IPS-18a (cell line): ENCODE results near the gene PTPRN2.
"Not testable (repeated sequence)": the region's sequence is repeated elsewhere in the genome, so short reads cannot be mapped to it uniquely, and the experiment has no call there.

Experiments used
- H3K27ac ChIP-seq: one replicate; pipeline ENCODE4 v1.5.1; 2013; ENCODE audit warnings: low read length
- H3K27me3 ChIP-seq: one replicate; pipeline ENCODE4 v1.6.1; 2013; ENCODE audit warnings: mild to moderate bottlenecking, low read length; ENCODE audit not compliant: control insufficient read depth, insufficient read depth
- H3K36me3 ChIP-seq: one replicate; pipeline ENCODE4 v1.6.1; 2013; ENCODE audit warnings: low read depth, low read length; ENCODE audit not compliant: control insufficient read depth
- H3K4me1 ChIP-seq: one replicate; pipeline ENCODE4 v1.6.1; 2013; ENCODE audit warnings: low read depth, low read length; ENCODE audit not compliant: control insufficient read depth
- H3K4me3 ChIP-seq: one replicate; pipeline ENCODE4 v1.5.1; 2013; ENCODE audit warnings: low read length
- H3K9ac ChIP-seq: one replicate; pipeline ENCODE4 v1.6.1; 2013; ENCODE audit warnings: mild to moderate bottlenecking, low read length, moderate library complexity
- H3K9me3 ChIP-seq: one replicate; pipeline ENCODE4 v1.6.1; 2013; ENCODE audit warnings: low read depth, low read length; ENCODE audit not compliant: control insufficient read depth

PTPRN2 gene

DNA sequence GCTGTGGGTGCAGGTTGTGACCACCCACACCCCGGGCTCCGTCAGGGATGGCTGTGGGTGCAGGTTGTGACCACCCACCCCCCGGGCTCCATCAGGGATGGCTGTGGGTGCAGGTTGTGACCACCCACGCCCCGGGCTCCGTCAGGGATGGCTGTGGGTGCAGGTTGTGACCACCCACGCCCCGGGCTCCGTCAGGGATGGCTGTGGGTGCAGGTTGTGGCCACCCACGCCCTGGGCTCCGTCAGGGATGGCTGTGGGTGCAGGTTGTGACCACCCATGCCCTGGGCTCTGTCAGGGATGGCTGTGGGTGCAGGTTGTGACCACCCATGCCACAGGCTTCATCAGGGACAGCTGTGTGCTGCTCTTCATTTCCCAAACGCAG lies 53.5 kb downstream of the PTPRN2 start:
- H3K9ac ChIP-seq, H3K36me3 ChIP-seq, H3K27me3 ChIP-seq, H3K27ac ChIP-seq, H3K9me3 ChIP-seq, H3K4me1 ChIP-seq, H3K4me3 ChIP-seq: not testable (repeated sequence)

DNA sequence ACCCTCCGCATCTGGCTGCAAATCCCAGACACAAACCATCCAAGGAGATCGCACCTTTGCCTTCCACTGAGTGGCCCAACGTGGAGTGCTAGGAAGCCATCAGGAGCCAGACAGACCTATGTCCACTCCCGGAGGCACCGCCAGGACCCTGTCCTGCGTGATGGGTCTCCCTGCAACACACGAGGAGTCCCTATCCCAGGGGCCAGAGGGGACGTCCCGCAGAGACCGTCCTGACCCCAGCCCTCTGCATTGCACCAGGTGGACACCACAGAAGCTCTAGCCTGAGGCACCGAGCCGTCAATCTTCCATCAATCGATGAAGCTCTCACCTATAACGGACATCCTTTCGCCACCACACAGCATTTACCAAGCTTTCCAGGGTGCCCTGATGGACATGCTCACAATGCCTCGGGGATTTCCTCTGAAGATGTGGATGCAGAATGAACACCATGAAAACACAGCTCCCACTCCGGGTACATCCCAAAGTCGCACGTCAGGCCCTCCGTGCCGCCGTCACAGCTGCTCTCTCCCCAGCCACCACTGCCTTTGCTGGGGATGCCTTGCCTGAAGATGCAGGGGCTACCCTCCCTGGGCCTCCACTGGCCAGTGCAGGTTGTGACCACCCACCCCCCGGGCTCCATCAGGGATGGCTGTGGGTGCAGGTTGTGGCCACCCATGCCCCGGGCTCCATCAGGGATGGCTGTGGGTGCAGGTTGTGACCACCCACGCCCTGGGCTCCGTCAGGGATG lies 54.1 kb downstream of the PTPRN2 start:
- Histone ChIP-seq H3K27me3 (no peaks in the 10 kb centered on the region), H3K36me3 (no peaks in the 10 kb centered on the region), H3K9ac (no peak overlapping the region), H3K27ac (no peak overlapping the region), H3K4me3 (no peak overlapping the region), H3K4me1 (no peaks in the 10 kb centered on the region), H3K9me3 (no peaks in the 10 kb centered on the region)

DNA sequence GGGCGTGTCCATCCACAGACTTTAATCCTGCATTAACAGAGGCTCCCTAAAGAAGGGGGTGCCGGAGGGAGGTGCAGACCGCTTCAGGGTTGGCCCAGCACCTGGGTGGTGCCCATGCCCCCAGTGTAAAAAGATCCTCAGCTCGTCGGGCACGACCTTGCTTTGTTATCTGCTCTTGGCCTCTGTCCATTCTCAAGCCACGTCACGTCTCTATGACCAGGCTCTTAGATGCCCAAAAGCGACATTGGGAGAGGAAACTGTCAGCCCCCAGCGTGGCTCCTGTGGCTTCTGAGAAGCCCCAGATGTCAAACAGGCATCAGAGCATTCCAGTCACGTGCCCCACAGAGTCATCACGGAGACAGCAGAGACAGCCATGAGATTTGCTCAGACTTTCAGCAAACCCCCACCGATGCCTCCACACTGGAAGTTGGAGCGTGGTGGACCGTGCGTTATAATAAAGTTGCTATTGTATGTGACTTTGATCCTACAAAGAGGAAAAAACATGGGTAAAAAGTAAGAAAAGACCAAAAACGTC lies 55.5 kb downstream of the PTPRN2 start:
- Histone ChIP-seq H3K9ac (no peak overlapping the region), H3K4me1 (no peaks in the 10 kb centered on the region), H3K36me3 (no peaks in the 10 kb centered on the region), H3K9me3 (no peaks in the 10 kb centered on the region), H3K27me3 (no peaks in the 10 kb centered on the region), H3K27ac (no peak overlapping the region), H3K4me3 (no peak overlapping the region)

DNA sequence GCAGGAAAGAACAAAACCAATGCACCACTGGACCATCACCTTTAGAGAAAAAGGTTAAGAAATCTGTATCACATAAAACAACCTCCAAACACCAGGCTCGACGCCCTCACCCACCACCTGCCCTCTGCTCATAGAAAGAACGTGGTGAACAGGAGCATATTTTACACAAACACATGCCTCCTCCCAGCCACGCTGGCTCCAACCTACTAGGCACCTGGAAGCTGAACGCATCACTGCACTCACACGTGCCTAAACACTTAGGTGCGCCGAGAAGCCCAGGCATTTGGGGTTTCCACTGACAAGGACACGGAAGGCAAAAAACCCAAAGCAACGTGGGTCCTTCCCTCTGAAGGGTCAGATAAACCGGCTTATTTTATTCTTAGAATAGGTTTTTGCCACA lies 56.0 kb downstream of the PTPRN2 start:
- no peaks in the 10 kb centered on the region for H3K27me3 ChIP-seq
- H3K4me1 ChIP-seq = no peaks in the 10 kb centered on the region
- H3K36me3 ChIP-seq = no peaks in the 10 kb centered on the region
- no peaks in the 10 kb centered on the region for H3K9me3 ChIP-seq
- H3K9ac ChIP-seq = no peak overlapping the region
- H3K4me3 ChIP-seq = no peak overlapping the region
- no peak overlapping the region for H3K27ac ChIP-seq

DNA sequence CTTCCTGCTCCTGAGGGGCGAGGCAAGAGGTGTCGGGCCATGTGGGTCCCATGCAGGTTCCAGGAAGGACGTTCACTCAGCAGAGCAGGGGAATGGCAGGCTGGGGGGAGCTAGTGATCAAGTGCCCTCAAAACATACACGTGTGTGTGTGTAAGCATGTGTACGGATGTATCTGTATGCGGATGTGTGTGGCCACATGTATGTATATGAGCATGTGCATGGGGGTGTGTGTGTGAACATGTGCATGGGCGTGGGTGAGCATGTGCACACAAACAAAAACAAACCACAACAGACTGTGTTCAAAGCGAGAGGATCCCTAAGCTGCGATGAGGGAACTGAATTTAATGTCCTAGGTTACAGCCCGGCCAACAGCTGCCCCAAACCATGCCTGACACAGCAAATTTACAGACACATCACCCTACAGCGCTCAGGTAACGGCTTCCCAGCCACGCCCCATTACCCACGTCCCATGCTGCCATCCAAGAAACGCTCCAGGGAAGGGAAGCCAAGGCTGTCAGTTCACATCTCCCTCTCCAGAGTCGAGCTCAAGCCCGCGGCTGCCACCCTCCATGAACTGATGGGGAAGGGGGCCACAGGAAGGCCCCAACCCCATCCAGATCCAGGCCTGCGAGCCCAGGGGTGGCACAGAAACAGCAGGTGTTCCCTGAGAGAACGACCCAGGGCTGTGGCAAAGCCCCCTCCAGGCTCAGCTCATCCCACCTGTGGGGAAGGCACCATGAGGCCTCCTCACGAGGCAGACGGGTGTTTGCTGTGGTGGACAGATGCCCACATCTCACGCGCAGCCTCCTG lies 56.6 kb downstream of the PTPRN2 start:
- H3K4me1 ChIP-seq = no peaks in the 10 kb centered on the region
- no peaks in the 10 kb centered on the region for H3K27me3 ChIP-seq
- H3K27ac ChIP-seq = no peak overlapping the region
- no peak overlapping the region for H3K9ac ChIP-seq
- no peaks in the 10 kb centered on the region for H3K9me3 ChIP-seq
- no peaks in the 10 kb centered on the region for H3K36me3 ChIP-seq
- H3K4me3 ChIP-seq = no peak overlapping the region

DNA sequence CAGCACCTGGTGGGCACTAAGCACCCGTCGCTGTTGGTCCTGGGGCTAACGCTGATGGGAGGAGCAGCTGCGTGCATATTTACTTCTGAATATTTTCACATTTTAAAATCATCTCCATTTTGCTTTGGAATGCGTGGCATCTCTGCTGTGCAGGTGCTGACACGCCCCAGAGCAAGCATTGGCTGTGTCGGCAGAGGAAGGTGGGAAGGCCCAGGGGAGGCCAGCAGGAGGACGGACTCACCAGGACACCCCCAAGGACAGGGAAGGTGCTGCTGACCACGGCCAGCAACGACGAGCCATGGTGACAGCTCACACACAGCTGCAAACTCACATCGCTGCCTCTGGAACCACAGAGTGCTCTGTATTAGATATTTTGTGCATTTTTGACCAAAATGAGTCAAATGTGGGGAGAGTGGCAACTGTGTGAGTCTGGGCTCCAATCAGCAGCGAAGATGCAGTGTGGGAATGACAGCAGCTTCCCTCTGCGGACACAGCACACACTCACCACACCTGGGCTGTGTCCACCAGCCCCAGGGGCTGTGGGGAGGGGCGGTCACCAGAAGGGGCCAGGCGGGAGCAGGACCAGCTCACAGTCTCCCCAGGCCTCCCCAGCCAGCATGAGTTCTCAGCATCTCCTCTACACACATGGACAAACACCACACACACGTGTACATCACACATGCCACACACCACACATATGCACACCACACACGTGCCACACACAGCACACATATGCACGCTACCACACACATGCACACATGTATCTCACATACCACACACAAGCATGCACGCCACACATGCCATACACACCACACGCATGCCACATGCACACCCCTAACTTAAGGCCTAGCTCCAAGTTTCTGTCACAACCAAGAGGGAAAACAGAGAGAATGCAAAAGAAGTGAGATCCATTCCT lies 58.2 kb downstream of the PTPRN2 start:
- H3K36me3 ChIP-seq = no peaks in the 10 kb centered on the region
- no peak overlapping the region for H3K9ac ChIP-seq
- H3K9me3 ChIP-seq = no peaks in the 10 kb centered on the region
- H3K4me3 ChIP-seq = no peak overlapping the region
- no peaks in the 10 kb centered on the region for H3K4me1 ChIP-seq
- H3K27ac ChIP-seq = no peak overlapping the region
- no peaks in the 10 kb centered on the region for H3K27me3 ChIP-seq

DNA sequence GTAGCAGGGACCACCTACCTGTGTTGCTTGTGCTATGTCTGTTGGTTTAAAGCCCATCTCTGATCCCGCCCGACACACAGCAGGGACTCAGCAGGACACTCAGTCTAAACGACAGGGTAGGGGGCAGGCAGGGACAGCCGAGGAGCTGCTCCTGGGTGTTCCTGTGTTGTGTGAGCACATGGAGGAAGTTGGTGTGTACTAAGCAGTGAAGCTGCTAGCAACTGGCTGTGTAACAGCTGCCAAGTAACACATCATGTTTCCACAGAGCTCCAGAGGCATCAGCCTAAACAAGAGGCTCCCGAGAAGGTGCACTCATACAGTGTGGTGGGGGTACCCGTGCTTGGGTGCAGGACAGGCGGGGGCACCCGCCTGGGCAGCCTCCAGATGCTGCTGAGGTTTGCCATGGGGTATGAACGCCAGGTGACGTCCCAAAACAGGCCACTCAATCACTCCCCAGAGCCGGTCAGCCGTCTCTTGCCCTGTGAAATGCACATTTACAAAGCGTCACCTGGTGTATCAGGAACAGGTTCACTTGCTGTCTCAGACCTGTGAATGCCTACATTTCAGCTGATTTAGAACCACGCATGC lies 59.6 kb downstream of the PTPRN2 start:
- Histone ChIP-seq H3K36me3 (no peaks in the 10 kb centered on the region), H3K27ac (no peak overlapping the region), H3K4me1 (no peaks in the 10 kb centered on the region), H3K4me3 (no peak overlapping the region), H3K27me3 (no peaks in the 10 kb centered on the region), H3K9ac (no peak overlapping the region), H3K9me3 (peaks cover 3% of the 10 kb centered on the region)

DNA sequence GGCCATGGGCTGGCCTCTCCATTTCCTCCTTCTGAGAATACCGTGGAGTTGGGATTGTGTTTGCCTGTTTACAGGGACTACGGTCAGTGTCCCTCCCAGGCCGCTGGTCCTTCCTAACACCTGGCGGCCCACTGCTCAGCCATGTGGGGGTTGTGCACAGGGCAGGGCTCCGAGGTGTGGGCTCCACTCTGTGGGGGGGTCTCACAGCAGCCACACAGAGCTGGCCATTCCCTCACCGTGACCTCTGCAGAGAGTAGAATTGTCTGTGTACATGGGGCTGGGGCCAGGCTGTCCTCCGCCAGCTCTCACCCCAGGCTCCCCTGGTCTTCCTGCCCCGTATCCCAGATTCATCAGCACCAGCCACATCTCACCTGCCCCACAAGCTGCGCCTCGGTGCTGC lies 60.1 kb downstream of the PTPRN2 start:
- peaks cover 8% of the 10 kb centered on the region for H3K9me3 ChIP-seq
- no peaks in the 10 kb centered on the region for H3K27me3 ChIP-seq
- no peak overlapping the region for H3K27ac ChIP-seq
- H3K9ac ChIP-seq = no peak overlapping the region
- no peak overlapping the region for H3K4me3 ChIP-seq
- no peaks in the 10 kb centered on the region for H3K4me1 ChIP-seq
- H3K36me3 ChIP-seq = no peaks in the 10 kb centered on the region

DNA sequence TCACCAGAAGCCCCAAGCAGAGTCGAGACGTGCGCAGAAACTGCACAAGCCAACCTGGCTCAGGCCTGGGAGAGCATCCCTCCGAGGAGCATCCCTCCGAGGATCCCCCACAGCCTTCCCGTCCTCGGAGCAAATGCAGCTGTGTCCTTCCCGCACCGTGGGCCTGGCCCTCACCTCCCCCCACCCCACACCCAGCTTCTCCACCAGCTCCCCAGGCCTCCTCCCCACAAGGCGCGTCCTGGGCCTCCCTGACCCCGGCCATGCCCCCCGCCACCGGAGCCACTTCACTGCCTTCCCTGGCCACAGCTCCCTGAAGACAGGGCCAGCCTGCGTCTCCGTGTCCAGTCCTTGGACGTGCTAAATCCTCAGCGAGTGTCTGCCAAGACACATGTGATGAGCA lies 60.6 kb downstream of the PTPRN2 start:
- Histone ChIP-seq H3K36me3 (no peaks in the 10 kb centered on the region), H3K4me1 (no peaks in the 10 kb centered on the region), H3K27ac (no peak overlapping the region), H3K9ac (no peak overlapping the region), H3K9me3 (peaks cover 11% of the 10 kb centered on the region), H3K27me3 (no peaks in the 10 kb centered on the region), H3K4me3 (no peak overlapping the region)

DNA sequence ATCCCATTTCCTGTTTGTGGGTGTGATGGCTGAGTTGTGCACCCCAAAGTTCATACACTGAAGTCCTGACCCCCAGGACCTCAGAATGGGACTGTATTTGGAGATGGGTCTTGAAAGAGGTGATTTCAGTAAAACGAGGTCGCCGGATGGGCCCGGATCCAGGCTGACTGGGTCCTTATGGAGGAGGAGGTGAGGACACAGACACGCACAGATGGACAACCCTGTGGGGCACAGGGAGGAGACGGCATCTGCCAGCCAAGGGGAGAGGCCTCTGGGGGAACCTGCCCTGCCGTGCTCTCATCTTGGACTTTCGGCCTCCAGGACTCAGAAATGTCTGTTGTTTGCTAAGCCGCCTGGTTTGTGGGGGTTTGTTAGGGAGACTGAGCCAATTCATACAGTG lies 61.1 kb downstream of the PTPRN2 start:
- Histone ChIP-seq H3K27ac (no peak overlapping the region), H3K27me3 (no peaks in the 10 kb centered on the region), H3K36me3 (no peaks in the 10 kb centered on the region), H3K9ac (no peak overlapping the region), H3K4me1 (no peaks in the 10 kb centered on the region), H3K9me3 (peaks cover 11% of the 10 kb centered on the region), H3K4me3 (no peak overlapping the region)
